Testis (tissue), 2 donors: ENCODE measurements around the gene NKIRAS2.

ENCODE experiments used
- POLR2A ChIP-seq: fragments of 450-650 bp; IDR thresholded peaks from one replicate; pipeline ENCODE4 v1.6.1; 2017; ENCODE audit warnings: antibody characterized with exemption, mild to moderate bottlenecking, moderate library complexity
- TF ChIP-seq, protein P1 (sequence below), 3 experiments: fragments of 450-650 bp in 2 of 3; fragments of 200-600 bp in 1 of 3; sonication (generic) in 1 of 3; IDR thresholded peaks; one replicate each; pipeline ENCODE4 v1.5.1; 2016 to 2019; ENCODE audit warnings: antibody characterized with exemption in 3 of 3, mild to moderate bottlenecking in 2 of 3, moderate library complexity in 1 of 3

DNA sequence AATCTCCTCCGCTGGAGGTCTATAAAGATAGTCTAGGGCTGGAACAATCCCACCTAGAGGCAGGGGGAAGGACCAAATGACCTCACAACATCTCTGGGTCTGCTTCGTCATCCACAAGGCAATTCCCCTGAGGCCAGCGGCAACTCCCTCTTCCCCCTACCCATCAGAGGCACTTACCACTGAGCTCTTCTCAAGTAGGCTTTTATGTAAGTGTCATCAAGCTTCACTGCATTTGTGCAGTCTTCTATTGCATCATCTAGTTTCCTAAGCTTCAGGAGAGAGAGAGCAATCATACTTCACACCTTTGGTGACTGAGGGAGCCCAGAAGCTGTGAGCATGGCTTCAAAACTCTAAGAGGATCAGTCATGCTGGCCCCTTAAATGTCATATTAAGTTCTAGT, 32.2 kb upstream of the NKIRAS2 start:
- TF ChIP-seq POLR2A: no peak
- TF ChIP-seq, protein P1, sequence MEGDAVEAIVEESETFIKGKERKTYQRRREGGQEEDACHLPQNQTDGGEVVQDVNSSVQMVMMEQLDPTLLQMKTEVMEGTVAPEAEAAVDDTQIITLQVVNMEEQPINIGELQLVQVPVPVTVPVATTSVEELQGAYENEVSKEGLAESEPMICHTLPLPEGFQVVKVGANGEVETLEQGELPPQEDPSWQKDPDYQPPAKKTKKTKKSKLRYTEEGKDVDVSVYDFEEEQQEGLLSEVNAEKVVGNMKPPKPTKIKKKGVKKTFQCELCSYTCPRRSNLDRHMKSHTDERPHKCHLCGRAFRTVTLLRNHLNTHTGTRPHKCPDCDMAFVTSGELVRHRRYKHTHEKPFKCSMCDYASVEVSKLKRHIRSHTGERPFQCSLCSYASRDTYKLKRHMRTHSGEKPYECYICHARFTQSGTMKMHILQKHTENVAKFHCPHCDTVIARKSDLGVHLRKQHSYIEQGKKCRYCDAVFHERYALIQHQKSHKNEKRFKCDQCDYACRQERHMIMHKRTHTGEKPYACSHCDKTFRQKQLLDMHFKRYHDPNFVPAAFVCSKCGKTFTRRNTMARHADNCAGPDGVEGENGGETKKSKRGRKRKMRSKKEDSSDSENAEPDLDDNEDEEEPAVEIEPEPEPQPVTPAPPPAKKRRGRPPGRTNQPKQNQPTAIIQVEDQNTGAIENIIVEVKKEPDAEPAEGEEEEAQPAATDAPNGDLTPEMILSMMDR (IDR thresholded peaks at IDR 0.05): no peak
